Activated CD8-positive, alpha-beta T cell treated with anti-CD3 and anti-CD28 coated beads, Interleukin-2, amount 10 ng/mL, durations not matched to agents 7 days and 5 days (primary cell): ENCODE data around the gene PPP2R5C. TPM values are rescaled to one million over a fixed set of nuclear protein-coding genes. Genes with fewer than 3 reads are reported as not detected.
"Not testable (repeated sequence)": the region's sequence is repeated elsewhere in the genome, so short reads cannot be mapped to it uniquely, and the experiment has no call there.

Experiments used
- ATAC-seq: fragments of 150-1000 bp; cut with Tn5 transposase; one replicate; pipeline ENCODE4 v1.10.0; 2021; ENCODE audit warnings: moderate library complexity
- CTCF ChIA-PET: fragments of 350-600 bp; sonication (Branson Sonifier 250); formaldehyde crosslinking; loops from one replicate; lab custom pipeline; 2021; ENCODE audit warnings: antibody characterized with exemption; lab: Charles Lee
- POLR2A ChIA-PET: fragments of 350-600 bp; sonication (Branson Sonifier 250); formaldehyde crosslinking; loops from one replicate; lab custom pipeline; 2021; ENCODE audit warnings: antibody characterized with exemption; lab: Charles Lee
- DNase-seq: peaks from one replicate; pipeline ENCODE4 v3.0.0-alpha.2; 2020
- H3K27ac Mint-ChIP-seq: one replicate; pipeline ENCODE4 v1.8.0; 2021; ENCODE audit warnings: mild to moderate bottlenecking, mixed read lengths
- H3K27me3 Mint-ChIP-seq: one replicate; pipeline ENCODE4 v1.8.0; 2021; ENCODE audit warnings: low read depth, mixed read lengths
- H3K36me3 Mint-ChIP-seq: one replicate; pipeline ENCODE4 v1.8.0; 2021; ENCODE audit warnings: low read depth, mixed read lengths
- H3K4me1 Mint-ChIP-seq: one replicate; pipeline ENCODE4 v1.8.0; 2021; ENCODE audit warnings: low read depth, mixed read lengths
- H3K4me3 Mint-ChIP-seq: one replicate; pipeline ENCODE4 v1.8.0; 2021; ENCODE audit warnings: mild to moderate bottlenecking, mixed read lengths
- H3K9me3 Mint-ChIP-seq: one replicate; pipeline ENCODE4 v1.8.0; 2022; ENCODE audit warnings: mixed read lengths; ENCODE audit not compliant: insufficient read depth
- total RNA-seq, 2 experiments: library from RNA; stranded (reverse); gene quantifications; one replicate each; pipeline ENCODE4 v1.2.3, GENCODE V29; 2021

The PPP2R5C gene
- total RNA-seq, 2 experiments from 2014 or later, result 218 to 223 TPM

DNA sequence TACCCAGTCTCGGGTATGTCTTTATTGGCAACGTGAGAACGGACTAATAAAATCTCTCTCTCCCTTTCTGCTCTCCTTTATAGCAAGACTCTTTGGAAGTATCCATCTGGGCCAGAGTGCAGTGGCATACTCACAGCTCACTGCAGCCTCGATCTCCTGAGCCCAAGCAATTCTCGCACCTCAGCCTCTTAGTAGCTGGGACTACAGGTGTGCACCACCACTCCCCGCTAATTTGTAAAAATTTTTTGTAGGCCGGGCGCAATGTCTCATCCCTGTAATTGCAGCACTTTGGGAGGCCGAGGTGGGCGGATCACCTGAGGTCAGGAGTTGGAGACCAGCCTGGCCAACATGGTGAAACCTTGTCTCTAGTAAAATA is 33.2 kb upstream of the PPP2R5C start:
- Mint-ChIP-seq H3K36me3 (no peaks in the 10 kb centered on the region), H3K27ac (no peak overlapping the region), H3K27me3 (no peaks in the 10 kb centered on the region), H3K9me3 (no peaks in the 10 kb centered on the region), H3K4me1 (peaks cover 31% of the 10 kb centered on the region), H3K4me3 (no peak overlapping the region)
- DNase-seq, result no peak
- ATAC-seq, result no peak
- ChIA-PET POLR2A (no interaction called here), CTCF (interaction anchor here (0.8 kb wide), 1 partner anchor 22 kb away, joined by 3 read pairs; no protein-coding TSS in a partner anchor)

DNA sequence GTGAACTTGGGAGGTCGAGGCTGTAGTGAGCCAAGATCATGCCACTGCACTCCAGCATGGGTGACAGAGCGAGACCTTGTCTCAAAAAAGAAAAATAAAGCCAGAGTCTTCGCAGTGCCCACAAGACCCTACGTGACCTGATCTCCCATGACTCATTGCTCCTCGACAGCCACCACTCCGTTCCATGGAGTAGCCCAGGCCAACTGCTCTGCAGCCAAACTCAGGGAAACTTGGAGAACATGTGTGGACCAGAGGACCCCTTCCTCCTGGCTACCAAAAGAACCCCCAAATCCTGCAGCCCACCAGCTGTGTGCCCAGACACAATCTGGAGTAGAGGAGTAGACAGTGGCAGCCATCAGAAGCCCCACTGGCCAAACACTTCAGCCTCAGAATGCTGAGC is 32.1 kb upstream of the PPP2R5C start:
- no peak for DNase-seq
- ATAC-seq, result no peak
- POLR2A ChIA-PET, result no interaction called here

GRCh38 chr14:101730157-101730556 is 31.4 kb upstream of the PPP2R5C start:
- peaks cover 32% of the 10 kb centered on the region for H3K4me1 Mint-ChIP-seq
- ChIA-PET POLR2A (interaction anchor here (1.1 kb wide), 1 partner anchor 92 kb away, joined by 3 read pairs; no protein-coding TSS in a partner anchor), CTCF (interaction anchor here (1.3 to 4.0 kb wide), 2 partner anchors 23 to 40 kb away, joined by 3 to 25 read pairs; no protein-coding TSS in a partner anchor)
- not testable (repeated sequence) for DNase-seq, H3K4me3 Mint-ChIP-seq, H3K27me3 Mint-ChIP-seq, H3K36me3 Mint-ChIP-seq, H3K9me3 Mint-ChIP-seq, ATAC-seq, H3K27ac Mint-ChIP-seq

More for the DNA sequence above, 32.1 kb upstream of the PPP2R5C start:
- no peaks in the 10 kb centered on the region for H3K9me3 Mint-ChIP-seq
- H3K27ac Mint-ChIP-seq, result no peak overlapping the region
- no peaks in the 10 kb centered on the region for H3K36me3 Mint-ChIP-seq
- H3K27me3 Mint-ChIP-seq, result no peaks in the 10 kb centered on the region
- CTCF ChIA-PET, result interaction anchor here (0.8 kb wide), 1 partner anchor 23 kb away, joined by 3 read pairs; no protein-coding TSS in a partner anchor
- peaks cover 32% of the 10 kb centered on the region for H3K4me1 Mint-ChIP-seq
- no peak overlapping the region for H3K4me3 Mint-ChIP-seq

- Mint-ChIP-seq H3K36me3 (no peaks in the 10 kb centered on the region), H3K9me3 (no peaks in the 10 kb centered on the region), H3K4me1 (peaks cover 32% of the 10 kb centered on the region), H3K27me3 (no peaks in the 10 kb centered on the region), H3K27ac (peak overlapping the region; percentile 95), H3K4me3 (peak overlapping the region; percentile 62)
- ChIA-PET CTCF (interaction anchor here (1.1 to 4.0 kb wide), 6 partner anchors 9 to 368 kb away, joined by 3 to 25 read pairs (median 3); no protein-coding TSS in a partner anchor), POLR2A (interaction anchor here (0.6 to 1.7 kb wide), 9 partner anchors 8 to 1422 kb away, joined by 3 to 7 read pairs (median 4); no protein-coding TSS in a partner anchor)
- ATAC-seq, result no peak
- no peak for DNase-seq
These were observed 30.8 kb upstream of the PPP2R5C start for GRCh38 chr14:101730626-101731186.

DNA sequence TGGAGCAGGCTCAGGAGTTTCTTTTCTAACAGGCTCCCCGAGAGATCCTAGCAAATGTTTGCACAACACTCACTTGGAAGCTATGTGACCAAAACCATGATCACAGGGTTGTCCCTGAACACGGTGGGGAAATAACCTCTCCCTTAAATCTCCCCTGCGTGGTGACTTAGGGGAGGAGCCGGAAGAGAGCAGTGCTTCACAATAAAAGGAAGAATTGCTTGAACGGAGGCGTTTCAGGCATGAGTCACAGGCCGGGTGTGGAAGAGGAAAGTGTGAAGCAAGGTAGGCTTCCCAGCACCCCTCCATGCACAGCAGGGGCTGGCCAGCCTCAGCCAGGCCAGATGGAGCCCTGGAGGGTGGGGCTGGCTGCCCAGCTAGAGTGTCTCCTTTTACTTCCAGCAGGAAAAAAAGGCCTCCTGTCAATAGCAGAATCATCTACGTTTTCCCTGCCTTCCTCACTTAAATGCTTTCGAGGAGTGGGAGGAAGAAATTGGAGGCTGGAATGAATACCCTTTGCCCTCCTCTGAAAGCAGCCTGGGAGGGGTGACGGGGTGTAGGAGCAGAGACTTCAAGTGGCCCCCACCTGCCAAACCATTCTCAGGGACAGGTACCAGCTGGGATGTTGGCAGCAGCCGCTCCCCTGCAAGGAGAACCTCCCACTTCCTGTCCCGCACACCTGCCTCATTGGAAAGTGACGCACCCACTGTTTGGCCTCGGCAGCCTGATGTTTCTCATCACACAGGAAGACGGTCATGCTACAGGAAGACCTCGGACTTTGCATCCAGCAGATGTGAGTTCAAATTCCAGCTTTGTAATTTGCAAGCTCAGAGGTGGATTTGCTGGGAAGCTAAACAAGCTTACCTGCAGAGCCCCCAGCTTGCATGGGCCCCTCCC is 30.1 kb upstream of the PPP2R5C start:
- ATAC-seq, result peak; percentile 92
- CTCF ChIA-PET, result interaction anchor here (0.6 to 4.0 kb wide), 11 partner anchors 9 to 367 kb away, joined by 3 to 25 read pairs (median 3); no protein-coding TSS in a partner anchor

DNA sequence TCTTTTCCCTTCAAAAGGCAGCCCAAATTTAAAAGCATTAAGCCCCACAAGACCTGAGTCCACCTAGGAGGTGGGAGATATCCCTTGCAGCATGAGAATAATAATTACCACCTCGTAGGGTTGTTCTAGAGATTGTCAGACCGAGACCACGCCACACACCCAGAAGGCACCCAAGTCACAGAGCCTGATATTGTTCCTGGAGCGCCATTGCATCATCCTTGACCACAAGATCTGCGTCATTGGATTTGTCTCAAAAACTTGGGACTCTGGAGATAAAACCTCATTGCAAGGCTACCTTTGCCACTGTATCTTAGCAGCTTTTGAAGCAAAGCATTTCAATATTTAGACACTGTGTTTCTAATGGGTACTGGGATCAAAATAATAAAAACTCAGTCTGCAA is 29.4 kb upstream of the PPP2R5C start:
- no peaks in the 10 kb centered on the region for H3K9me3 Mint-ChIP-seq
- ChIA-PET CTCF (interaction anchor here (0.6 to 4.0 kb wide), 10 partner anchors 9 to 431 kb away, joined by 3 to 25 read pairs (median 3); no protein-coding TSS in a partner anchor), POLR2A (interaction anchor here (0.7 to 1.7 kb wide), 4 partner anchors 11 to 91 kb away, joined by 3 to 6 read pairs (median 5); no protein-coding TSS in a partner anchor)
- no peaks in the 10 kb centered on the region for H3K27me3 Mint-ChIP-seq
- DNase-seq (no peak), ATAC-seq (no peak)
- H3K4me1 Mint-ChIP-seq, result peaks cover 32% of the 10 kb centered on the region
- H3K36me3 Mint-ChIP-seq, result no peaks in the 10 kb centered on the region
- H3K27ac Mint-ChIP-seq, result peak overlapping the region; percentile 95
- H3K4me3 Mint-ChIP-seq, result peak overlapping the region; percentile 62

More for the DNA sequence above, 30.1 kb upstream of the PPP2R5C start:
- Mint-ChIP-seq H3K27me3 (no peaks in the 10 kb centered on the region), H3K9me3 (no peaks in the 10 kb centered on the region), H3K4me3 (peak overlapping the region; percentile 62), H3K27ac (peak overlapping the region; percentile 95), H3K4me1 (peaks cover 32% of the 10 kb centered on the region), H3K36me3 (no peaks in the 10 kb centered on the region)
- peak; percentile 83 for DNase-seq
- POLR2A ChIA-PET, result interaction anchor here (0.6 to 1.7 kb wide), 12 partner anchors 9 to 1423 kb away, joined by 3 to 7 read pairs (median 4); no protein-coding TSS in a partner anchor

DNA sequence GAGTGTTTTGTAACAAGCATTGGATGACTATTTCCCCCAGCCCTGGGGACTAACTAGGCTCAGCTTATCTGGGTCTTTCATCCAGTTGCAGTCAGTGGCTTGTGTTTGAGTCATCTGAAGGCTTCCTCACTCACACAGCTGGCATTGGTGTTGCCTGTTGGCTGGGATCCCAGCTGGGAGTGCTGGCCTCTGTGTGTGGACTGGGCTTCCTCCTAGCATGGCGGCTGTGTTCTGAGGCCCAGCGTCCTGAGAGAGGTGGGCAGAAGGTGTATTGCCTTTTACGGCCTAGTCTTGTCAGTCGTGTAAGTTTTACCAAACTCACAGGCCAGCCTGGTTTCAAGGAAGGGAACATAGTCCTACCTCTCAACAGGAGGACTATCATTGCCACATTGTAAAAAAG is 28.3 kb upstream of the PPP2R5C start:
- ChIA-PET CTCF (interaction anchor here (4.0 kb wide), 1 partner anchor 26 kb away, joined by 25 read pairs; no protein-coding TSS in a partner anchor), POLR2A (no interaction called here)

GRCh38 chr14:101734246-101734847 is 27.2 kb upstream of the PPP2R5C start:
- Mint-ChIP-seq H3K36me3 (no peaks in the 10 kb centered on the region), H3K4me3 (no peak overlapping the region), H3K4me1 (peaks cover 32% of the 10 kb centered on the region), H3K9me3 (no peaks in the 10 kb centered on the region), H3K27me3 (no peaks in the 10 kb centered on the region), H3K27ac (no peak overlapping the region)
- POLR2A ChIA-PET, result no interaction called here
- ATAC-seq (no peak), DNase-seq (no peak)
- CTCF ChIA-PET, result interaction anchor here (1.0 to 3.5 kb wide), 2 partner anchors 12 to 26 kb away, joined by 3 to 12 read pairs; no protein-coding TSS in a partner anchor

More for the DNA sequence above, 28.3 kb upstream of the PPP2R5C start:
- H3K4me3 Mint-ChIP-seq, result no peak overlapping the region
- DNase-seq (no peak), ATAC-seq (no peak)
- peaks cover 32% of the 10 kb centered on the region for H3K4me1 Mint-ChIP-seq
- H3K36me3 Mint-ChIP-seq, result no peaks in the 10 kb centered on the region
- peak overlapping the region; percentile 20 for H3K27ac Mint-ChIP-seq
- H3K27me3 Mint-ChIP-seq, result no peaks in the 10 kb centered on the region
- H3K9me3 Mint-ChIP-seq, result no peaks in the 10 kb centered on the region

- H3K27me3 Mint-ChIP-seq, result no peaks in the 10 kb centered on the region
- CTCF ChIA-PET, result interaction anchor here (1.0 to 3.5 kb wide), 3 partner anchors 13 to 29 kb away, joined by 3 to 12 read pairs (median 8); no protein-coding TSS in a partner anchor
- H3K9me3 Mint-ChIP-seq, result peaks cover 4% of the 10 kb centered on the region
- H3K36me3 Mint-ChIP-seq, result no peaks in the 10 kb centered on the region
- peaks cover 27% of the 10 kb centered on the region for H3K4me1 Mint-ChIP-seq
- POLR2A ChIA-PET, result interaction anchor here (1.1 kb wide), 1 partner anchor 75 kb away, joined by 4 read pairs; no protein-coding TSS in a partner anchor
- H3K4me3 Mint-ChIP-seq, result no peak overlapping the region
- ATAC-seq (no peak), DNase-seq (no peak)
- H3K27ac Mint-ChIP-seq, result no peak overlapping the region
These were observed 26.1 kb upstream of the PPP2R5C start for GRCh38 chr14:101735453-101735852.

DNA sequence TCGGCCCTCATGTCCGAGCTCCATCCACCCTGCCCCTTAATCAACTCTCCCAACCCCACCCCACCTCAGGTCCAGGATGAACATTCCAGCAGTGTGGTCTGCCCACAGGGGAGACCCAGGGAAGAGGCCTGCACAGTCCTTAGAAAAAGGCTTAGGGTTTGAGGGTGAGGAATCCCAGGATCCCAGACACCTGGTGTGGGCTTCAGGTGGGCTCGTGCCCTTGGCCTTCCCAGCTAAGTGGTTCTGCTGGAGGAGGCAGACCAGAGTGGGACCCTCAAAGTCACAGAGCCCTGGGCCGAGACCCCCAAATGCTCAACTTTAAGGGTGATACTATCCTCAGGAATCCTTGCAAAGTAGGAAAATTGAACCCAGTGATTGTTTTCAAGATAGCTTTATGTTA is 25.4 kb upstream of the PPP2R5C start:
- Mint-ChIP-seq H3K36me3 (no peaks in the 10 kb centered on the region), H3K4me1 (peaks cover 20% of the 10 kb centered on the region), H3K4me3 (no peak overlapping the region), H3K9me3 (peaks cover 4% of the 10 kb centered on the region), H3K27ac (no peak overlapping the region), H3K27me3 (no peaks in the 10 kb centered on the region)
- no peak for DNase-seq
- ChIA-PET POLR2A (interaction anchor here (1.1 kb wide), 1 partner anchor 74 kb away, joined by 4 read pairs; no protein-coding TSS in a partner anchor), CTCF (interaction anchor here (1.6 to 3.5 kb wide), 3 partner anchors 18 to 29 kb away, joined by 3 to 12 read pairs (median 8); no protein-coding TSS in a partner anchor)
- ATAC-seq, result no peak

- ChIA-PET CTCF (interaction anchor here (0.9 to 3.5 kb wide), 5 partner anchors 18 to 45 kb away, joined by 3 to 12 read pairs (median 4); no protein-coding TSS in a partner anchor), POLR2A (no interaction called here)
- Mint-ChIP-seq H3K36me3 (no peaks in the 10 kb centered on the region), H3K4me1 (peaks cover 15% of the 10 kb centered on the region), H3K9me3 (peaks cover 7% of the 10 kb centered on the region), H3K27ac (no peak overlapping the region), H3K27me3 (no peaks in the 10 kb centered on the region), H3K4me3 (no peak overlapping the region)
- DNase-seq (no peak), ATAC-seq (no peak)
These were observed 24.9 kb upstream of the PPP2R5C start for GRCh38 chr14:101736585-101736984.
